T-cell (primary cell): ENCODE results near the gene INHBC. TPM values are rescaled to one million over a fixed set of nuclear protein-coding genes. Genes with fewer than 3 reads are reported as not detected.
"Not testable (repeated sequence)": the region's sequence is repeated elsewhere in the genome, so short reads cannot be mapped to it uniquely, and the experiment has no call there.

ENCODE experiments used
- ATAC-seq, 4 experiments: fragments of 200-7000 bp in 3 of 4; fragments of 150-1000 bp in 1 of 4; cut with Tn5 transposase; replicated peaks in 1 of 4; 1 replicate in 3 of 4; 2 replicates in 1 of 4; pipeline ENCODE4 v1.10.0; 2021; ENCODE audit warnings: moderate library complexity in 3 of 4, mild to moderate bottlenecking in 2 of 4, moderate number of reproducible peaks in 1 of 4
- CTCF ChIA-PET, 2 donors: fragments of 300-600 bp; sonication (Branson Sonifier 250); formaldehyde crosslinking; loops; one replicate each; lab custom pipeline; 2022; ENCODE audit warnings: antibody characterized with exemption in 2 of 2; lab: Charles Lee
- POLR2A ChIA-PET, 2 donors: fragments of 300-600 bp; sonication (Branson Sonifier 250); formaldehyde crosslinking; loops; one replicate each; lab custom pipeline; 2022; ENCODE audit warnings: antibody characterized with exemption in 2 of 2; lab: Charles Lee
- DNase-seq, 35 experiments: peaks; one replicate each; pipeline versions ENCODE4 v3.0.0 to v3.0.0-alpha.2; 2013 to 2023
- H3K27ac ChIP-seq: one replicate; pipeline ENCODE4 v1.5.1; 2013; ENCODE audit warnings: low read length
- H3K27me3 ChIP-seq, 2 experiments: replicated peaks in 1 of 2; 1 replicate in 1 of 2; 2 replicates in 1 of 2; pipeline versions ENCODE4 v1.6.1 to v1.7.0; 2013; ENCODE audit warnings: low read length in 1 of 2, mixed read lengths in 1 of 2; ENCODE audit not compliant: control insufficient read depth in 2 of 2, insufficient read depth in 2 of 2; ENCODE audit errors: extremely low read depth in 1 of 2
- H3K36me3 ChIP-seq, 2 donors: 1 replicate in 1 of 2; 2 replicates in 1 of 2; pipeline versions ENCODE4 v1.6.1 to v1.7.0; 2013; ENCODE audit warnings: low read length in 1 of 2; ENCODE audit not compliant: control insufficient read depth in 2 of 2, insufficient read depth in 1 of 2; ENCODE audit errors: extremely low read depth in 1 of 2
- H3K4me1 ChIP-seq, 2 experiments: 1 replicate in 1 of 2; 2 replicates in 1 of 2; pipeline versions ENCODE4 v1.6.1 to v1.7.0; 2013; ENCODE audit warnings: low read length in 2 of 2, mixed read lengths in 1 of 2; ENCODE audit not compliant: insufficient read depth in 2 of 2, control insufficient read depth in 1 of 2; ENCODE audit errors: extremely low read depth in 1 of 2
- H3K4me3 ChIP-seq, 2 donors: 1 replicate in 1 of 2; 2 replicates in 1 of 2; pipeline versions ENCODE4 v1.5.1 to v1.7.0; 2013; ENCODE audit warnings: mild to moderate bottlenecking in 2 of 2, low read length in 1 of 2, moderate library complexity in 1 of 2; ENCODE audit not compliant: control insufficient read depth in 1 of 2; ENCODE audit errors: extremely low read depth in 1 of 2
- H3K9me3 ChIP-seq: 2 replicates; pipeline ENCODE4 v1.7.0; 2013
- H3K27ac Mint-ChIP-seq, 2 donors: one replicate each; pipeline ENCODE4 v1.8.0; 2020 to 2021; ENCODE audit warnings: mild to moderate bottlenecking in 2 of 2, mixed read lengths in 2 of 2
- H3K27me3 Mint-ChIP-seq, 2 donors: one replicate each; pipeline ENCODE4 v1.8.0; 2021 to 2022; ENCODE audit warnings: mixed read lengths in 2 of 2
- H3K36me3 Mint-ChIP-seq: one replicate; pipeline ENCODE4 v1.8.0; 2021; ENCODE audit warnings: mixed read lengths
- H3K4me1 Mint-ChIP-seq, 3 donors: one replicate each; pipeline ENCODE4 v1.8.0; 2020 to 2022; ENCODE audit warnings: mixed read lengths in 3 of 3, mild to moderate bottlenecking in 1 of 3
- H3K4me3 Mint-ChIP-seq, 3 donors: one replicate each; pipeline ENCODE4 v1.8.0; 2020 to 2022; ENCODE audit warnings: mild to moderate bottlenecking in 3 of 3, mixed read lengths in 3 of 3, moderate library complexity in 3 of 3
- H3K9me3 Mint-ChIP-seq, 3 donors: one replicate each; pipeline ENCODE4 v1.8.0; 2020 to 2022; ENCODE audit warnings: mixed read lengths in 3 of 3
- WGBS: methylation state at CpG from one replicate; pipeline ENCODE4 v1.1.5; 2013; ENCODE audit warnings: missing lambda C conversion rate; ENCODE audit not compliant: insufficient coverage; 5-methylcytosine and 5-hydroxymethylcytosine counted together
- total RNA-seq, 35 experiments: library from RNA in 6 of 35; stranded (reverse) in 6 of 35; fragments of 120-200 nt in 1 of 35; gene quantifications; one replicate each; pipeline versions ENCODE4 v1.2.1 to v1.2.4 and lab custom pipeline; 2013 to 2026

INHBC gene
- total RNA-seq, 5 donors from 2014 or later (not counting 1 experiment from before 2014, with no cell fraction given), result 0.13 to 0.23 (median 0.18) TPM; not detected in 2

- DNase-seq, H3K4me1 ChIP-seq, H3K36me3 Mint-ChIP-seq, H3K27me3 Mint-ChIP-seq, H3K9me3 ChIP-seq, H3K27me3 ChIP-seq, CTCF ChIA-PET, ATAC-seq, H3K4me3 ChIP-seq, H3K27ac Mint-ChIP-seq, H3K4me3 Mint-ChIP-seq, H3K27ac ChIP-seq, H3K4me1 Mint-ChIP-seq, POLR2A ChIA-PET, H3K36me3 ChIP-seq: not testable (repeated sequence)
- WGBS, result no CpG with 5 or more reads among the region's 2 CpGs
- peaks cover 0 to 11% (median 6%) of the 10 kb centered on the region in 3 donors for H3K9me3 Mint-ChIP-seq
Observed at GRCh38 chr12:57441393-57441792, 6.8 kb downstream of the INHBC start.

GRCh38 chr12:57441846-57442427 is 7.4 kb downstream of the INHBC start:
- no peaks in the 10 kb centered on the region for H3K4me1 Mint-ChIP-seq
- no peaks in the 10 kb centered on the region for H3K4me1 ChIP-seq
- DNase-seq (no peak), ATAC-seq (no peak)
- H3K9me3 ChIP-seq, result no peaks in the 10 kb centered on the region
- no peak overlapping the region for H3K4me3 ChIP-seq
- peaks cover 9% of the 10 kb centered on the region for H3K36me3 Mint-ChIP-seq
- H3K36me3 ChIP-seq, result no peaks in the 10 kb centered on the region
- POLR2A ChIA-PET, result no interaction called here
- H3K27ac ChIP-seq, result no peak overlapping the region
- H3K27me3 Mint-ChIP-seq, result peaks cover 8 to 9% of the 10 kb centered on the region in 2 donors
- CTCF ChIA-PET, result no interaction called here
- no peak overlapping the region for H3K4me3 Mint-ChIP-seq
- H3K27ac Mint-ChIP-seq, result no peak overlapping the region
- peaks cover 0 to 11% (median 6%) of the 10 kb centered on the region in 3 donors for H3K9me3 Mint-ChIP-seq
- no CpG with 5 or more reads among the region's 1 CpG for WGBS
- peaks cover 0 to 7% of the 10 kb centered on the region in 2 experiments for H3K27me3 ChIP-seq

- POLR2A ChIA-PET, result not testable (repeated sequence)
- WGBS, result 100% methylated on average over 1 of the region's 6 CpGs
Observed at GRCh38 chr12:57444337-57444736, 9.8 kb downstream of the INHBC start.

GRCh38 chr12:57444744-57445143 is 10.2 kb downstream of the INHBC start:
- peaks cover 0 to 6% of the 10 kb centered on the region in 2 experiments for H3K27me3 ChIP-seq
- no peak overlapping the region for H3K27ac Mint-ChIP-seq
- CTCF ChIA-PET, result interaction anchor here in 1 of 2 donors (1.5 kb wide), 1 partner anchor 14 kb away, joined by 4 read pairs; no protein-coding TSS in a partner anchor
- peaks cover 0 to 11% (median 6%) of the 10 kb centered on the region in 3 donors for H3K9me3 Mint-ChIP-seq
- POLR2A ChIA-PET, result no interaction called here
- 100% methylated on average over 1 of the region's 5 CpGs for WGBS
- no peaks in the 10 kb centered on the region for H3K4me1 ChIP-seq
- peaks cover 9% of the 10 kb centered on the region for H3K36me3 Mint-ChIP-seq
- no peak for ATAC-seq
- H3K27me3 Mint-ChIP-seq, result peaks cover 8 to 9% of the 10 kb centered on the region in 2 donors
- H3K4me1 Mint-ChIP-seq, result no peaks in the 10 kb centered on the region
- no peak for DNase-seq
- H3K27ac ChIP-seq, result no peak overlapping the region
- no peak overlapping the region for H3K4me3 ChIP-seq
- H3K4me3 Mint-ChIP-seq, result no peak overlapping the region
- no peaks in the 10 kb centered on the region for H3K36me3 ChIP-seq
- H3K9me3 ChIP-seq, result no peaks in the 10 kb centered on the region

More at GRCh38 chr12:57444337-57444736, 9.8 kb downstream of the INHBC start:
- H3K36me3 Mint-ChIP-seq, H3K27ac ChIP-seq, H3K27me3 ChIP-seq, H3K4me1 Mint-ChIP-seq, H3K4me3 ChIP-seq, CTCF ChIA-PET, H3K27me3 Mint-ChIP-seq, ATAC-seq, H3K36me3 ChIP-seq, DNase-seq, H3K4me3 Mint-ChIP-seq, H3K9me3 ChIP-seq, H3K4me1 ChIP-seq, H3K27ac Mint-ChIP-seq: not testable (repeated sequence)
- H3K9me3 Mint-ChIP-seq, result peaks cover 0 to 11% (median 6%) of the 10 kb centered on the region in 3 donors

GRCh38 chr12:57446292-57446960 is 11.8 kb downstream of the INHBC start:
- ATAC-seq, result no peak
- H3K4me1 Mint-ChIP-seq, result no peaks in the 10 kb centered on the region

GRCh38 chr12:57448669-57449068 is 14.1 kb downstream of the INHBC start:
- Mint-ChIP-seq H3K27ac (no peak overlapping the region), H3K4me1 (no peaks in the 10 kb centered on the region), H3K27me3 (no peaks in the 10 kb centered on the region), H3K4me3 (no peak overlapping the region), H3K36me3 (no peaks in the 10 kb centered on the region), H3K9me3 (no peaks in the 10 kb centered on the region)
- Histone ChIP-seq H3K9me3 (no peaks in the 10 kb centered on the region), H3K27me3 (peaks cover 0 to 18% of the 10 kb centered on the region in 2 experiments), H3K4me1 (no peaks in the 10 kb centered on the region), H3K4me3 (no peak overlapping the region), H3K27ac (no peak overlapping the region), H3K36me3 (no peaks in the 10 kb centered on the region)
- ChIA-PET CTCF (interaction anchor here in 1 of 2 donors (0.6 kb wide), 1 partner anchor 27 kb away, joined by 8 read pairs; no protein-coding TSS in a partner anchor), POLR2A (interaction anchor here in 1 of 2 donors (0.7 kb wide), 1 partner anchor 8 kb away, joined by 7 read pairs; no protein-coding TSS in a partner anchor)
- no peak for DNase-seq
- no peak for ATAC-seq
- no CpG with 5 or more reads among the region's 2 CpGs for WGBS

More at GRCh38 chr12:57446292-57446960, 11.8 kb downstream of the INHBC start:
- POLR2A ChIA-PET, result interaction anchor here in 1 of 2 donors (0.5 to 0.6 kb wide), 3 partner anchors 9 to 211 kb away, joined by 3 to 9 read pairs (median 3); no protein-coding TSS in a partner anchor
- Histone ChIP-seq H3K9me3 (no peaks in the 10 kb centered on the region), H3K27ac (no peak overlapping the region), H3K27me3 (peaks cover 0 to 4% of the 10 kb centered on the region in 2 experiments), H3K4me1 (no peaks in the 10 kb centered on the region), H3K36me3 (no peaks in the 10 kb centered on the region), H3K4me3 (no peak overlapping the region)
- H3K27ac Mint-ChIP-seq, result no peak overlapping the region
- no peak for DNase-seq
- 93% methylated on average over 3 of the region's 6 CpGs for WGBS
- peaks cover 0 to 7% (median 6%) of the 10 kb centered on the region in 3 donors for H3K9me3 Mint-ChIP-seq
- CTCF ChIA-PET, result interaction anchor here (0.7 to 1.5 kb wide), 2 partner anchors 12 to 15 kb away, joined by 4 read pairs; no protein-coding TSS in a partner anchor
- no peak overlapping the region for H3K4me3 Mint-ChIP-seq
- peaks cover 4 to 5% of the 10 kb centered on the region in 2 donors for H3K27me3 Mint-ChIP-seq
- H3K36me3 Mint-ChIP-seq, result peaks cover 5% of the 10 kb centered on the region
